Fibroblast of pulmonary artery (primary cell): ENCODE results near the gene PTP4A2.
A peak's percentile ranks its signal among the peaks of the same experiment; 100 is the strongest.

Source experiments
- DNase-seq: peaks from one replicate; pipeline ENCODE4 v3.0.0-alpha.2; 2010; ENCODE audit warnings: low read depth
- H3K4me3 ChIP-seq: replicated peaks from 2 replicates; pipeline ENCODE4 v1.5.1; 2011; ENCODE audit warnings: low read depth, mild to moderate bottlenecking, control low read depth, low read length, moderate library complexity
- TF ChIP-seq, protein P1 (sequence below): IDR thresholded peaks from 2 replicates; pipeline ENCODE4 v1.5.1; 2011; ENCODE audit warnings: mild to moderate bottlenecking, control low read depth, low read length, inconsistent platforms; ENCODE audit errors: missing control alignments

PTP4A2 gene

DNA sequence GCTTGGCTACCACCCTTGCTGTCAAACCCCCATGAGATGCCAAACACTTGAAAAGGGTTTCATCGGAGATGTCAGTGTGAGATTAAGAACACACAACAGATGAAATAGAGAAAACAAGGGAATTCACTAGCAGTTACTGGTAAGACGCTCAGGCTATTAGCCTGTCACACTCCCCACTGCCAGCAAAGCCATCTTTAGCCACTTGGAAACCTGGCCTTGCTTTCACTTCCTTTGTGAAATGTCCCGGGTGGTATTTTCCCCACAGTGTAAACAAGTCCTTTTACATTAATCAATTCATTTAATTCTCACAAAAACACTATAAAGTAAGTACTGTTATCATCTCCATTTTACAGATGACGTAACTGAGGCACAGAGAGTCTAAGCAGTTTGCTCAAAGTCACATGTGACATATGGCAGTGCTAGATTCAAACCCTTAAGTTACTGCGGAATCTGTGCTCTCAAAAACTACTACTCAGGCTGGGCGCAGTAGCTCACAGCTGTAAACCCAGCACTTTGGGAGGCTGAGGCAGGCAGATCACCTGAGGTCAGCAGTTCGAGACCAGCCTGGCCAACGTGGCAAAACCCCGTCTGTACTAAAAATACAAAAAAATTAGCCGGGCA, 42.8 kb upstream of the PTP4A2 start:
- no peak for DNase-seq
- no peak overlapping the region for H3K4me3 ChIP-seq
- TF ChIP-seq, protein P1, sequence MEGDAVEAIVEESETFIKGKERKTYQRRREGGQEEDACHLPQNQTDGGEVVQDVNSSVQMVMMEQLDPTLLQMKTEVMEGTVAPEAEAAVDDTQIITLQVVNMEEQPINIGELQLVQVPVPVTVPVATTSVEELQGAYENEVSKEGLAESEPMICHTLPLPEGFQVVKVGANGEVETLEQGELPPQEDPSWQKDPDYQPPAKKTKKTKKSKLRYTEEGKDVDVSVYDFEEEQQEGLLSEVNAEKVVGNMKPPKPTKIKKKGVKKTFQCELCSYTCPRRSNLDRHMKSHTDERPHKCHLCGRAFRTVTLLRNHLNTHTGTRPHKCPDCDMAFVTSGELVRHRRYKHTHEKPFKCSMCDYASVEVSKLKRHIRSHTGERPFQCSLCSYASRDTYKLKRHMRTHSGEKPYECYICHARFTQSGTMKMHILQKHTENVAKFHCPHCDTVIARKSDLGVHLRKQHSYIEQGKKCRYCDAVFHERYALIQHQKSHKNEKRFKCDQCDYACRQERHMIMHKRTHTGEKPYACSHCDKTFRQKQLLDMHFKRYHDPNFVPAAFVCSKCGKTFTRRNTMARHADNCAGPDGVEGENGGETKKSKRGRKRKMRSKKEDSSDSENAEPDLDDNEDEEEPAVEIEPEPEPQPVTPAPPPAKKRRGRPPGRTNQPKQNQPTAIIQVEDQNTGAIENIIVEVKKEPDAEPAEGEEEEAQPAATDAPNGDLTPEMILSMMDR, result no peak

DNA sequence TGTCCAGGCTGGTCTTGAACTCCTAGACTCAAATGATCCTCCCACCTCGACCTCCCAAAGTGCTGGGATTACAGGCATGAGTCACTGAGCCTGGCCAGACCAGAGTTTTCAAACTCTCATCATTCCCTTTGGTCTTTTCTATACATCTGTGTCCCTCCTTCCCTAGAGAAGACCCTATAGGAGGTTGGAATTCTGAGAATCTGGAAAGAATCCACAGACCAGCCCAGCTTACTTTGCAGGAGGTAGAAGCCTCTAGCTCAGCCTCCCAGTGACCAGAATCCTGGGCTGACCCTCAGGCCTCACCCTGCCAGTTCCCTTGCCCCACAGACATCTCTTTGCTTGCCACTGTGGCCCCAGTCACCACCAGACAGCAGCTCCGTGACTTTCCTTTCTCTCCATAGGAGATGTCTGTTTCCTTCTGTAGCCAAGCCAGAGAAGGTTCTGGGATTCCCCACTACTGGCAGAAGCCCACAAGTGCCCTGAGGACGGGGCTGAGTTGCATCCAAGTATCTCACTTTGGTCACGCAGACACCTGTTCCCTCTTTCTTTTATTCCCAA, 40.8 kb upstream of the PTP4A2 start:
- TF ChIP-seq, protein P1, result no peak
- no peak overlapping the region for H3K4me3 ChIP-seq
- no peak for DNase-seq

DNA sequence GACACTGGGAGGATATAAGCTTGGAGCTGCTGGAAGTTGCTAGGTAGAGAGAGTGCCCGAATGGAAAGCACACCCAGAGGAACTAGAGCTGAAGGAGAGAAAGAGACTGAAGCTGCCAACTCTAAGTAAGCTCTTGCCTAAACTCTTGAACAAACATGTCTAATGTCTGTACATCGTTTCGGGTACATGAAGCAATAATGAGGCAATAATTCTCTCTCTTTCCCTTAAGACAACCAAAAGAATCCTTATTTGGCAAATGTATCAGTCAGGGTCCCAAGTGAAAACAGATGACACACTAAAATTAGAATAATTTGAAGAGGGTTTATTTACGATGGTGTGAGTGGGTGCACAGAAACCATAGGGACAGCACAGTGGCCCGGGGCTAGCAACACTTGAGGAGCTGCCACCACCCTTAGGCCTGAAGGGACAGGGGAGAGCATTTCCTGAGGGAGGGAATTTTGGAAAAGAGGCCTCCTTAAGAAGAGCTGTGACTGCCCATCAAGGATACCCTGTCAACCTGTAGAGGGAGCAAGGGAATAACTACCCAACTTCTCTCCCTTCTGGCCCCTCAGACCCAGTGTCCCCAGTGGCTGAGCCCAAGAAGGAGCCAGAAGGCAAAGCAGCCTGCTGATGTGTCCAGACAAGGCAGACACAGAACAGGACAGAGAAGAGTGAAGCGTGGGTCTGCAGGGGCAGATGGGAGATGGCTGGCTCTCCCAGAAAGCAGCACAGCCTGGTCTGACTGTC, 39.4 kb upstream of the PTP4A2 start:
- TF ChIP-seq, protein P1, result peak; percentile 55
- peak; percentile 69 for DNase-seq

DNA sequence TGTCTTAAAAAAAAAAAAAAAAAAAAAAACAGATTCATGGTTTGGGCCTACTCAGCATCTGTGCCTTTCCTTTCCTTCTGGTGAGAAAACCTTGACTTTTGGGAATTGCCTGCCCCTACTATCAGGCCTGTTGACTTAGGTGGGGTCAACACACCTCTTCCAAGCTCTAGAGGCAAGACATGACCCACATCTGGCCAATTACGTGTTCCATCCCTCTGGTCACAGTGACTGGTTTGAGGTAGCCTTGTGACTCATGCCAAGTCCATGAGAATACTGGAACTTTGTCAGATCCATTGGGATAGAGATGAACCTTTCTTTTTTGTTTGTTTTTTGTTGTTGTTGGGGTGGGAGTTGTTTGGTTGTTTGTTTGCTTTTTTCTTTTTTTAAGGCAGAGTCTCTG, 38.2 kb upstream of the PTP4A2 start:
- TF ChIP-seq, protein P1, result no peak
- DNase-seq, result no peak
- H3K4me3 ChIP-seq, result no peak overlapping the region

More for the DNA sequence above, 39.4 kb upstream of the PTP4A2 start:
- no peak overlapping the region for H3K4me3 ChIP-seq

DNA sequence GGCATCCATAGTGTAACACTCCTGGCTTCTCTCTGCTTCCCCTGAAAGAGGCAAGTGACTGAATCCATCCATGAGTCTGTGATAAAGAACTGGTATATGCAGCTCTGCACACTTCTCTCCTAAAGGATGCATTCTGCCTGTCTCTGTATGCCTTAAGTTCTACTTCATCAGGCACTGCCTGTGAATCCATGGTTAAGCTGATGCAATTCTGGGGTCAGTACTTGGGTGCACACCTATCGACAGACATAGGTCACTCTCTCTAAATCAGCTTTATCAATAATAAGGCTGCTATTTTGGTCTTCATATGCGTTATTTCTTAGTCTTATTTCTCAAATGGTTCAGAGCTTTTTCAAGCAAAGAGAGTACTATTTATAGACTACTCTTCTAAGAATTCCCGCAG, 32.7 kb upstream of the PTP4A2 start:
- TF ChIP-seq, protein P1, result no peak
- H3K4me3 ChIP-seq, result no peak overlapping the region
- no peak for DNase-seq

DNA sequence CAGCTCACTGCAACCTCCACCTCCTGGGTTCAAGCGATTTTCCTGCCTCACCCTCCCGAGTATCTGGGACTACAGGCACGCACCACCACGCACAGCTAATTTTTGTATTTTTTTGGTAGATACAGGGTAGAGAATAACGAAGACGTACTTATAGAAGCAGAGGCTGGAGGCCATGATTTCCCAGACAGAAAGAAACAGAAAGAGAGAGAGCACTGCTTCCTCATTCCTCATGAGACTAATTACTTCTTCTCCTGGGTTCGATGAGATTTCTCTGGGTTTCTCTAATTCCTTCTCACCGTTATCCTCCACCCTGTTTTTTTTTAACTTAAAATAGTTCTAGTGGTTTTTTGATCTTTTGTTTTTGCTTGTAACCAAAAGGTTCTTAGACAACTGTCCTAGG, 23.4 kb upstream of the PTP4A2 start:
- H3K4me3 ChIP-seq, result no peak overlapping the region
- TF ChIP-seq, protein P1, result no peak
- no peak for DNase-seq
